Measurements from ENCODE around the gene DARS1.
A peak's percentile ranks its signal among the peaks of the same experiment; 100 is the strongest.
"Not testable (repeated sequence)": the region's sequence is repeated elsewhere in the genome, so short reads cannot be mapped to it uniquely, and the experiment has no call there.

Gene DARS1

GRCh38 chr2:135965756-135966155 is 19.7 kb downstream of the DARS1 start:
- WGBS (ENCODE audit: extremely low coverage, insufficient coverage, insufficient read length): no CpG with 5 or more reads among the region's 1 CpG
- no peak overlapping the region for H4K91ac ChIP-seq (ENCODE audit: low read depth, low read length)
- H3K79me2 ChIP-seq (ENCODE audit: control insufficient read depth, insufficient read depth, low read length, poor library complexity): no peaks in the 10 kb centered on the region
- no peak overlapping the region for H3K4me2 ChIP-seq (ENCODE audit: low read length)
- no peak overlapping the region for H2BK12ac ChIP-seq (ENCODE audit: low read length)
- H3K4me1 ChIP-seq (ENCODE audit: control insufficient read depth in 1 of 2, insufficient read depth in 2 of 2, low read length in 2 of 2): no peaks in the 10 kb centered on the region
- peaks cover 0 to 2% of the 10 kb centered on the region in 2 experiments for H3K36me3 ChIP-seq (ENCODE audit: control insufficient read depth in 1 of 2, insufficient read depth in 2 of 2, low read length in 2 of 2)
- H3K27me3 ChIP-seq (ENCODE audit: insufficient read depth, low read length): no peaks in the 10 kb centered on the region
- H3K9ac ChIP-seq (ENCODE audit: low read length): no peak overlapping the region
- H3K27ac ChIP-seq (ENCODE audit: low read depth, low read length): no peak overlapping the region
- H3K79me1 ChIP-seq (ENCODE audit: low read length): no peaks in the 10 kb centered on the region
- H2AFZ ChIP-seq (ENCODE audit: insufficient read depth, low read length, poor library complexity): no peak overlapping the region
- H3K9me3 ChIP-seq (ENCODE audit: insufficient read depth, low read depth, low read length): no peaks in the 10 kb centered on the region
- H4K8ac ChIP-seq (ENCODE audit: low read depth, low read length): no peak overlapping the region
- no peak for DNase-seq
- no peak overlapping the region for H4K12ac ChIP-seq (ENCODE audit: low read depth, low read length)
- H2BK120ac ChIP-seq (ENCODE audit: insufficient read depth, low read length, poor library complexity): no peak overlapping the region
- no peak overlapping the region for H3K4ac ChIP-seq (ENCODE audit: low read depth, low read length)
- H2AK5ac ChIP-seq (ENCODE audit: low read length): no peak overlapping the region
- H3K14ac ChIP-seq (ENCODE audit: low read length): no peak overlapping the region
- no peak overlapping the region for H3K4me3 ChIP-seq (ENCODE audit: low read depth, low read length)
- no peak overlapping the region for H2BK5ac ChIP-seq (ENCODE audit: low read depth, low read length, poor library complexity)
- no peak overlapping the region for H3K23ac ChIP-seq (ENCODE audit: low read length)
- H3K18ac ChIP-seq (ENCODE audit: low read length): no peak overlapping the region

GRCh38 chr2:135964404-135964803 is 21.0 kb downstream of the DARS1 start:
- not testable (repeated sequence) for H2BK5ac ChIP-seq (ENCODE audit: low read depth, low read length, poor library complexity); H3K14ac ChIP-seq (ENCODE audit: low read length); H3K4me2 ChIP-seq (ENCODE audit: low read length); H3K9me3 ChIP-seq (ENCODE audit: insufficient read depth, low read depth, low read length); H4K91ac ChIP-seq (ENCODE audit: low read depth, low read length); H3K18ac ChIP-seq (ENCODE audit: low read length); H2AK5ac ChIP-seq (ENCODE audit: low read length); H3K4ac ChIP-seq (ENCODE audit: low read depth, low read length); H3K27me3 ChIP-seq (ENCODE audit: insufficient read depth, low read length); H3K23ac ChIP-seq (ENCODE audit: low read length); H2AFZ ChIP-seq (ENCODE audit: insufficient read depth, low read length, poor library complexity); H4K12ac ChIP-seq (ENCODE audit: low read depth, low read length); H3K36me3 ChIP-seq (ENCODE audit: control insufficient read depth in 1 of 2, insufficient read depth in 2 of 2, low read length in 2 of 2); H3K27ac ChIP-seq (ENCODE audit: low read depth, low read length); H3K4me3 ChIP-seq (ENCODE audit: low read depth, low read length); H3K79me1 ChIP-seq (ENCODE audit: low read length); H3K4me1 ChIP-seq (ENCODE audit: control insufficient read depth in 1 of 2, insufficient read depth in 2 of 2, low read length in 2 of 2); H3K79me2 ChIP-seq (ENCODE audit: control insufficient read depth, insufficient read depth, low read length, poor library complexity); DNase-seq; H3K9ac ChIP-seq (ENCODE audit: low read length); H4K8ac ChIP-seq (ENCODE audit: low read depth, low read length); H2BK120ac ChIP-seq (ENCODE audit: insufficient read depth, low read length, poor library complexity); H2BK12ac ChIP-seq (ENCODE audit: low read length)
- WGBS (ENCODE audit: extremely low coverage, insufficient coverage, insufficient read length): no CpG with 5 or more reads among the region's 11 CpGs

DNA sequence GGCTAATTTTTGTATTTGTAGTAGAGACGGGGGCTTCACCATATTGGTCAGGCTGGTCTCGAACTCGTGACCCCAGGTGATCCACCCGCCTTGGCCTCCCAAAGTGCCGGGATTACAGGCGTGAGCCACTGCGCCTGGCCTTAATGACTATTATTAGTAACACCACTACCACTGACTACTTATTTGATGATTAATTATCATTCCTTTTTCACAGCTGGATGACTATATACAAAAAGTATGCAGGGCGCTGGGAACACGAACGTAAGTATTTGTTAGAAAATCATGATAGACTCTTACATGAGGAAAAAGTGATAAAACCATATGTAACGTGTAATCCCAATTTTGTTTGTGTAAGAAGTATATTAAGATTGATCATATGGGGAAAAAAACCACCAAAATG is 21.6 kb downstream of the DARS1 start:
- no peaks in the 10 kb centered on the region for H3K79me1 ChIP-seq (ENCODE audit: low read length)
- peak in 1 of 2 donors; percentile 43 for DNase-seq
- no peak overlapping the region for H4K12ac ChIP-seq (ENCODE audit: low read depth, low read length)
- no CpG with 5 or more reads among the region's 11 CpGs for WGBS (ENCODE audit: extremely low coverage, insufficient coverage, insufficient read length)
- no peaks in the 10 kb centered on the region for H3K9me3 ChIP-seq (ENCODE audit: insufficient read depth, low read depth, low read length)
- H2AFZ ChIP-seq (ENCODE audit: insufficient read depth, low read length, poor library complexity): no peak overlapping the region
- H3K4me3 ChIP-seq (ENCODE audit: low read depth, low read length): no peak overlapping the region
- no peak overlapping the region for H4K91ac ChIP-seq (ENCODE audit: low read depth, low read length)
- H3K18ac ChIP-seq (ENCODE audit: low read length): no peak overlapping the region
- H3K23ac ChIP-seq (ENCODE audit: low read length): no peak overlapping the region
- no peak overlapping the region for H3K14ac ChIP-seq (ENCODE audit: low read length)
- peaks cover 0 to 2% of the 10 kb centered on the region in 2 experiments for H3K36me3 ChIP-seq (ENCODE audit: control insufficient read depth in 1 of 2, insufficient read depth in 2 of 2, low read length in 2 of 2)
- H2BK5ac ChIP-seq (ENCODE audit: low read depth, low read length, poor library complexity): no peak overlapping the region
- no peak overlapping the region for H2AK5ac ChIP-seq (ENCODE audit: low read length)
- no peak overlapping the region for H2BK120ac ChIP-seq (ENCODE audit: insufficient read depth, low read length, poor library complexity)
- no peak overlapping the region for H3K4me2 ChIP-seq (ENCODE audit: low read length)
- H2BK12ac ChIP-seq (ENCODE audit: low read length): no peak overlapping the region
- no peak overlapping the region for H3K4ac ChIP-seq (ENCODE audit: low read depth, low read length)
- no peak overlapping the region for H3K27ac ChIP-seq (ENCODE audit: low read depth, low read length)
- H3K4me1 ChIP-seq (ENCODE audit: control insufficient read depth in 1 of 2, insufficient read depth in 2 of 2, low read length in 2 of 2): no peaks in the 10 kb centered on the region
- no peaks in the 10 kb centered on the region for H3K27me3 ChIP-seq (ENCODE audit: insufficient read depth, low read length)
- H3K79me2 ChIP-seq (ENCODE audit: control insufficient read depth, insufficient read depth, low read length, poor library complexity): no peaks in the 10 kb centered on the region
- no peak overlapping the region for H3K9ac ChIP-seq (ENCODE audit: low read length)
- H4K8ac ChIP-seq (ENCODE audit: low read depth, low read length): no peak overlapping the region

DNA sequence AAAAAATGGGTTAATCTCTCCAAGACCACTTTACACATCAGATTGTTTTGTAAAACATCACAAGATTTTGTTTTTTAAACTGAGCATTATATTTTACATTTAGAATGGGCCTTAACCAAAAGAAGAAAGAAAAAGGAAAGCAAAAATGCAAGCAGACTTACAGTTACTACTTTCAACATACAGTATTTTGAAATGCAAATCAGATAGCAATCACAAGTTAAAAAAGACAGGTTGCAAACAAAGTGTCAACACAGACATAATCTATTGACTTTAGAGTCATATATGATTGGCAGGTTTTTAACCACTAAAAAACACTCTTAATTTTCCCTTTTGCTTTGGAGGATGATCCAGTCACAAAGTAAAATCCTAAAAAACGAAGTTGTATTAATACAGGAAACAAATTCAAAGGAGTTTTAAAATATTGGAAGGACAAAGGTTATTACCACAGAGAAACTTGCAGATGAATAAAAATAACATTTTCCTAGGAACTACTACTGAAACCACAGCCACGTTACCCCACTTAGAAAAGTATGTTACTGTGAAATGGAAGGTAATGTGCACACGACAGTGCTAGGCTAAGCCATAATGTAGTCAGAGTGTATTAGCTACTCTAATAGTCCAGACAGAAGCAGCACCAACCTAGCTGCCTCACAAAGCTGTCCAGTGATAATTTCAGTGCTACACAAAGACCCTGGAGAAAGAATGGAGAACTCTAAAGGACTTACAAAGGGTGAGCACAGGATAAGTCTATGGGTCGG is 22.9 kb downstream of the DARS1 start:
- no CpG with 5 or more reads among the region's 4 CpGs for WGBS (ENCODE audit: extremely low coverage, insufficient coverage, insufficient read length)
- no peaks in the 10 kb centered on the region for H3K4me1 ChIP-seq (ENCODE audit: control insufficient read depth in 1 of 2, insufficient read depth in 2 of 2, low read length in 2 of 2)
- no peak overlapping the region for H3K4ac ChIP-seq (ENCODE audit: low read depth, low read length)

More for the DNA sequence above, 22.9 kb downstream of the DARS1 start:
- Histone ChIP-seq H2BK12ac (ENCODE audit: low read length) (no peak overlapping the region), H3K27ac (ENCODE audit: low read depth, low read length) (no peak overlapping the region), H3K9me3 (ENCODE audit: insufficient read depth, low read depth, low read length) (no peaks in the 10 kb centered on the region), H4K12ac (ENCODE audit: low read depth, low read length) (no peak overlapping the region), H3K14ac (ENCODE audit: low read length) (no peak overlapping the region), H3K18ac (ENCODE audit: low read length) (no peak overlapping the region), H3K36me3 (ENCODE audit: control insufficient read depth in 1 of 2, insufficient read depth in 2 of 2, low read length in 2 of 2) (no peaks in the 10 kb centered on the region), H4K8ac (ENCODE audit: low read depth, low read length) (no peak overlapping the region), H2AK5ac (ENCODE audit: low read length) (no peak overlapping the region), H2AFZ (ENCODE audit: insufficient read depth, low read length, poor library complexity) (no peak overlapping the region), H4K91ac (ENCODE audit: low read depth, low read length) (no peak overlapping the region), H2BK5ac (ENCODE audit: low read depth, low read length, poor library complexity) (no peak overlapping the region), H3K79me2 (ENCODE audit: control insufficient read depth, insufficient read depth, low read length, poor library complexity) (no peaks in the 10 kb centered on the region), H3K4me3 (ENCODE audit: low read depth, low read length) (no peak overlapping the region), H3K79me1 (ENCODE audit: low read length) (no peaks in the 10 kb centered on the region), H2BK120ac (ENCODE audit: insufficient read depth, low read length, poor library complexity) (no peak overlapping the region), H3K23ac (ENCODE audit: low read length) (no peak overlapping the region), H3K9ac (ENCODE audit: low read length) (no peak overlapping the region), H3K27me3 (ENCODE audit: insufficient read depth, low read length) (no peaks in the 10 kb centered on the region), H3K4me2 (ENCODE audit: low read length) (no peak overlapping the region)
- no peak for DNase-seq
